ENCODE data around the gene CTBP2.
"Not testable (repeated sequence)": the region's sequence is repeated elsewhere in the genome, so short reads cannot be mapped to it uniquely, and the experiment has no call there.

CTBP2 gene

GRCh38 chr10:125082471-125082870, 77.9 kb downstream of the CTBP2 start:
- DNase-seq, result not testable (repeated sequence)

GRCh38 chr10:125081931-125082330, 78.4 kb downstream of the CTBP2 start:
- no peak for DNase-seq

- no peak for DNase-seq
Measured at GRCh38 chr10:125080984-125081383, 79.4 kb downstream of the CTBP2 start.

- DNase-seq, result no peak
Measured at GRCh38 chr10:125080296-125080695, 80.1 kb downstream of the CTBP2 start.

- DNase-seq, result no peak
Measured at GRCh38 chr10:125079091-125079600, 81.2 kb downstream of the CTBP2 start.

- no peak for DNase-seq
Measured at GRCh38 chr10:125076891-125077541, 83.3 kb downstream of the CTBP2 start.

- no peak for DNase-seq
Measured at GRCh38 chr10:125076121-125076825, 84.1 kb downstream of the CTBP2 start.

GRCh38 chr10:125073996-125074395, 86.4 kb downstream of the CTBP2 start:
- DNase-seq, result no peak

GRCh38 chr10:125072794-125073193, 87.6 kb downstream of the CTBP2 start:
- no peak for DNase-seq

- DNase-seq, result no peak
Measured at GRCh38 chr10:125071008-125071407, 89.4 kb downstream of the CTBP2 start.

- no peak for DNase-seq
Measured at GRCh38 chr10:125068406-125068805, 92.0 kb downstream of the CTBP2 start.

GRCh38 chr10:125067764-125068163, 92.6 kb downstream of the CTBP2 start:
- no peak for DNase-seq

- DNase-seq, result no peak
Measured at GRCh38 chr10:125066764-125067450, 93.5 kb downstream of the CTBP2 start.

- peak in 1 of 2 donors; percentile 47 for DNase-seq
Measured at GRCh38 chr10:125064681-125065492, 95.5 kb downstream of the CTBP2 start.

GRCh38 chr10:125063256-125063925, 97.0 kb downstream of the CTBP2 start:
- DNase-seq, result no peak

GRCh38 chr10:125062914-125063230, 97.5 kb downstream of the CTBP2 start:
- no peak for DNase-seq

- DNase-seq, result no peak
Measured at GRCh38 chr10:125062227-125062913, 98.0 kb downstream of the CTBP2 start.

- DNase-seq, result no peak
Measured at GRCh38 chr10:125061557-125062226, 98.7 kb downstream of the CTBP2 start.

- DNase-seq, result peak in 1 of 2 donors; percentile 13
Measured at GRCh38 chr10:125060826-125061556, 99.4 kb downstream of the CTBP2 start.

- DNase-seq, result no peak
Measured at GRCh38 chr10:125060482-125060825, 99.9 kb downstream of the CTBP2 start.

GRCh38 chr10:125060026-125060425, 100.3 kb downstream of the CTBP2 start:
- no peak for DNase-seq
